K562 (cell line): ENCODE data around the gene TNNT3. TPM values are rescaled to one million over a fixed set of nuclear protein-coding genes. Genes with fewer than 3 reads are reported as not detected.

Experiments
- ATAC-seq: fragments of 200-7000 bp; cut with Tn5 transposase; 3 replicates; pipeline ENCODE4 v1.9.1; 2020; ENCODE audit warnings: moderate library complexity
- BruUV-seq: library from RNA; stranded (reverse); fragments of 400-500 nt; replicated peaks from 2 replicates; lab custom pipeline; 2021; lab: Mats Ljungman, UMichigan
- CTCF ChIA-PET: fragments of 300-600 bp; formaldehyde crosslinking; extraction: SDS; loops from one replicate; lab custom pipeline; 2021; ENCODE audit warnings: low intra/inter-chr PET ratio; lab: Yijun Ruan, JAX
- POLR2A ChIA-PET: fragments of 300-600, 350-650 bp; sonication (Branson Sonifier 250); formaldehyde crosslinking; extraction: SDS; loops from one replicate; lab custom pipeline; 2021; ENCODE audit warnings: antibody characterized with exemption, inconsistent platforms; lab: Yijun Ruan, JAX
- DNase-seq, 4 experiments: peaks; one replicate each; pipeline versions ENCODE4 v3.0.0 to v3.0.0-alpha.2; 2011 to 2018; ENCODE audit warnings: low spot score in 3 of 4, mixed read lengths in 3 of 4; ENCODE audit errors: extremely low read depth in 1 of 4
- FAIRE-seq: peaks from 2 replicates; lab custom pipeline; 2011; peaks lifted over from hg19 to GRCh38; lab: Jason Lieb, UNC
- H2AFZ ChIP-seq: 2 replicates; pipeline ENCODE4 v1.6.0; 2011; ENCODE audit warnings: low read depth, low read length, control low read depth, inconsistent platforms
- H3K27ac ChIP-seq: fragments of 200-600 bp; 3 replicates; pipeline ENCODE4 v1.8.0; 2011; ENCODE audit warnings: low read depth, mild to moderate bottlenecking, control low read depth, inconsistent platforms, low read length, moderate library complexity, mixed read lengths; ENCODE audit errors: extremely low read depth
- H3K27me3 ChIP-seq, 2 experiments: fragments of 300-600 bp in 1 of 2; 2 replicates in 1 of 2; 3 replicates in 1 of 2; pipeline versions ENCODE4 v1.6.0 to v1.8.0; 2011; ENCODE audit warnings: inconsistent platforms in 2 of 2, low read length in 2 of 2, mild to moderate bottlenecking in 1 of 2, mixed read lengths in 1 of 2, moderate library complexity in 1 of 2; ENCODE audit not compliant: control insufficient read depth in 2 of 2, insufficient read depth in 2 of 2
- H3K36me3 ChIP-seq: fragments of 300-600 bp; 3 replicates; pipeline ENCODE4 v1.8.0; 2011; ENCODE audit warnings: mild to moderate bottlenecking, low read length, inconsistent platforms; ENCODE audit not compliant: control insufficient read depth, insufficient read depth
- H3K4me1 ChIP-seq, 2 experiments: fragments of 200-600 bp in 1 of 2; replicated peaks in 1 of 2; 2 replicates in 1 of 2; 3 replicates in 1 of 2; pipeline versions ENCODE4 v1.5.1 to v1.8.0; 2011; ENCODE audit warnings: inconsistent platforms in 2 of 2, low read length in 2 of 2, mild to moderate bottlenecking in 1 of 2, mixed read lengths in 1 of 2, moderate library complexity in 1 of 2; ENCODE audit not compliant: control insufficient read depth in 2 of 2, insufficient read depth in 2 of 2
- H3K4me2 ChIP-seq: 2 replicates; pipeline ENCODE4 v1.6.1; 2011; ENCODE audit warnings: low read length, control low read depth, inconsistent platforms, mixed read lengths; ENCODE audit not compliant: insufficient read depth
- H3K4me3 ChIP-seq: fragments of 200-600 bp; sonication (generic), shearing (Covaris generic); 2 replicates; pipeline ENCODE4 v1.5.1; 2016; ENCODE audit warnings: control low read depth, inconsistent platforms
- H3K79me2 ChIP-seq: fragments of 200-600 bp; 3 replicates; pipeline ENCODE4 v1.8.0; 2011; ENCODE audit warnings: low read length, inconsistent platforms; ENCODE audit not compliant: control insufficient read depth, insufficient read depth
- H3K9ac ChIP-seq, 2 experiments: 2 replicates each; pipeline versions ENCODE4 v1.6.0 to v1.6.1; 2011; ENCODE audit warnings: low read depth in 2 of 2, low read length in 2 of 2, control low read depth in 1 of 2, inconsistent platforms in 1 of 2, mild to moderate bottlenecking in 1 of 2, mixed read lengths in 1 of 2; ENCODE audit not compliant: insufficient read depth in 1 of 2
- H3K9me1 ChIP-seq: one replicate; pipeline ENCODE4 v1.6.0; 2011; ENCODE audit warnings: inconsistent platforms, mild to moderate bottlenecking, low read length, moderate library complexity; ENCODE audit not compliant: control insufficient read depth, insufficient read depth
- H3K9me3 ChIP-seq: replicated peaks from 2 replicates; pipeline ENCODE4 v1.5.1; 2011; ENCODE audit warnings: low read depth, low read length, inconsistent platforms; ENCODE audit not compliant: control insufficient read depth, insufficient read depth
- H4K20me1 ChIP-seq: replicated peaks from 2 replicates; pipeline ENCODE4 v1.6.1; 2011; ENCODE audit warnings: low read length, inconsistent platforms, mixed read lengths; ENCODE audit not compliant: control insufficient read depth, insufficient read depth
- MAFG ChIP-seq: fragments of 450-650 bp; conservative IDR thresholded peaks from 2 replicates; pipeline ENCODE4 v1.6.1; 2016; ENCODE audit warnings: missing genetic modification characterization, missing compliant biosample characterization
- NFYB ChIP-seq: IDR thresholded peaks from 2 replicates; pipeline ENCODE4 v1.6.1; 2011; ENCODE audit warnings: mild to moderate bottlenecking, moderate library complexity; ENCODE audit not compliant: insufficient read length; ENCODE audit errors: extremely low read depth
- SIN3A ChIP-seq, 2 experiments: fragments of 150-350 bp in 1 of 2; IDR thresholded peaks; 2 replicates each; pipeline ENCODE4 v1.6.1; 2011 to 2016; ENCODE audit warnings: borderline replicate concordance in 2 of 2, low read depth in 2 of 2, low read length in 2 of 2, mild to moderate bottlenecking in 2 of 2, moderate library complexity in 2 of 2; ENCODE audit not compliant: control insufficient read depth in 1 of 2
- ZNF232 ChIP-seq: sonication (generic); formaldehyde crosslinking; IDR thresholded peaks from 2 replicates; pipeline ENCODE4 v1.8.0; 2022; ENCODE audit warnings: mild to moderate bottlenecking, missing genetic modification reagents
- WGBS: fragments of 100-300 bp; shearing (Covaris generic); methylation state at CpG from one replicate; pipeline ENCODE4 v1.1.6; 2016; ENCODE audit warnings: low coverage, mixed read lengths; ENCODE audit not compliant: insufficient coverage; ENCODE audit errors: missing lambda C conversion rate; 5-methylcytosine and 5-hydroxymethylcytosine counted together
- in situ Hi-C: fragments of 300-500 bp; cut with MboI; formaldehyde crosslinking; loops from 4 replicates; pipeline ENCODE4 v1.15.0; 2018; ENCODE audit warnings: inconsistent platforms, mixed read lengths
- intact Hi-C: fragments of 100-400 bp; cut with micrococcal nuclease; formaldehyde crosslinking; loops from 2 replicates; pipeline ENCODE4 v1.14.2; 2022
- polyA plus RNA-seq, 8 experiments: library from polyadenylated mRNA; depleted of rRNA in 4 of 8; stranded (reverse) in 5 of 8; unstranded in 3 of 8; fragments of >200 nt; fragmentation: Nextera tagmentation in 2 of 8; fragmentation: Illumina TruSeq in 1 of 8; extraction: Ambion mirVana in 2 of 8; extraction: Trizol in 1 of 8; gene quantifications; 2 replicates each; pipeline versions ENCODE4 v1.2.1 to v1.2.3, GENCODE V29; 2011 to 2014; ENCODE audit warnings: inconsistent platforms in 1 of 8, missing spikeins in 1 of 8
- total RNA-seq, 7 experiments: library from RNA; depleted of rRNA in 6 of 7; stranded (reverse); fragments of >200 nt in 6 of 7; fragmentation: Illumina TruSeq in 2 of 7; extraction: Trizol in 2 of 7; gene quantifications; 2 replicates each; pipeline versions ENCODE4 v1.2.1 to v1.2.3, GENCODE V29; 2011 to 2021; ENCODE audit warnings: low replicate concordance in 1 of 7
- TF ChIP-seq, protein P1 (sequence below): fragments of 250-450 bp; sonication (Bioruptor Pico); IDR thresholded peaks from 2 replicates; pipeline ENCODE4 v1.4.0; 2020; ENCODE audit warnings: borderline replicate concordance

Gene TNNT3
- total and polyA plus RNA-seq, 9 of the 15 experiments (the other 6 are each of a cell fraction or from before 2014, with no cell fraction given) = 0.10 TPM; not detected in 8

DNA sequence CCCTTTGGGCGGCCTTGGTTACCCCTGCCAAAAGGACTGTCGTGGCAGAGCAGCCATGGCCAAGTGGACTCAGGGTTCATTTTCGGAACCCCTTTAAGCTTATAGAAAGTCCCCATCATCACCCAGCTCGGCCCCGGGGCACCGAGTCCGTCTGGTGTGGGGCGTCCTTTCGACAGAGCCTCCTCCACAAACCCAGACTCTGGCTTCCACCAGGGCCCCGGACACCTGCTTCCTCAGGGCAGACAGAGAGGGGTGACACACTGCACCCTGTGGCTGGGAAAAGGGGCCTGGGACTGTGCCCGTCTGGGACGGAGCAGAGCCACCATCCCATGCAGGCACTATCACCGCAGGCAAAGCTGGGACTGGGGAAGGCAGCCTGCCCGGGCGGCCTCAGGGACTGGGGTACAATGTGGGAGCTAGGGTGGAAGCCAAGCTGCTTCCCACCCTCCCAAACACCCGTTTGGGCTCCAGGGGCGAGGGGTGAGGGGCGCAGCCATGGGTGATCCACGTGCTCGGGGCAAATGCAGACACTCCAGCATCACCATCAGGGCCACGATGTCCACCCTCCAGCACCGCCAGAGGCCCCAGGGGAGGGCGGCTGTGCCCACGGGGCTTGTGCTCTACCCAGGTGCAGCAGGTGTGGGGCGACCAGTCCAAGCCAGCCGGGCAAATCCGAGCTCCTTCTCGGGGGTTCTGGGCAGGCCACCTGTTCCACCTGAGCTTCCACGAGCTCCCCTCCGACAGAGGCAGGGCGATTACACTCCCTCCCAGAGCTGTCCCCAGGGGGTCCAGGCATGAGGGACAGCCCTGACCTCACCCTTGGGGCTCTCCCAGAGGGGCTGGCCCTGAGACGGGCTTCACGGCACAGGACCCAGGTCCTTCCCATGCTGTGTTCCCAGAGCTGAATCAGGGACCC lies 15.9 kb downstream of the TNNT3 start (continued):
- TF ChIP-seq NFYB (no peak), ZNF232 (no peak), MAFG (tag) (no peak)

DNA sequence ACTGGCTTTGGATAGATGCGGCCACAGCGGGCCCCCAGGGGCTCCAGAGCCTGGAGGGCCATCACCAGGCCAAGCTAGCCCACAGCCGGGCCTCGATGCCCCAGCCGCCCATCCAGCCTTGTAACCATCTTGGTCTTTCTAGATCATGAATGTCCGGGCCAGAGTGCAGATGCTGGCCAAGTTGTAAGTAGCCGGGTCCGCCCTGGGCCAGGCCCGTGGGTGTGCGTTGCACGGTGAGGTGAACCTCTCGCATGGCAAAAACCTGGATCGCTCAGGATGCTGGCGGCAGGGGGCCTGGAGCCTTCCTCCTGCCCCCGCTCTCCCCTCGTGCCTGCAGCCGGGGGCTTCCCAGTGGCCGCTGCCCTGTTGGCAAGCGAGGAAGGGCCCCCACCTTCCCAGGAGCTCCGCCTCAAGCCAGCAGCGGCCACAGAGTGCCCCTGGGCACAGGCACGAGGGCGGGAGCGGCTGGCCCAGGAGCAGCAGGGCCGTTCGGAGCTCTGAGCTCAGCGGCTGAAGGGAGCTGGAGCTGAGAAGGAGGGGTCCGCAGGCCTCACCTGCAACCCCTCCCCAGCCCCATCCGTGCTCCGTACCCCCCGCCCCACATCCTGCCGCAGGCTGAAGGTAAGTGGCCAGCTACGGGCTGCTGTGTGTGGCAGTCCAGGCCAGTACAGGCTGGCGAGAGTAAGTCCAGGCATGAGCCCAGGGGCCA lies 16.7 kb downstream of the TNNT3 start:
- no TSS peak for BruUV-seq
- no peak overlapping the region for H2AFZ ChIP-seq
- TF ChIP-seq, protein P1, sequence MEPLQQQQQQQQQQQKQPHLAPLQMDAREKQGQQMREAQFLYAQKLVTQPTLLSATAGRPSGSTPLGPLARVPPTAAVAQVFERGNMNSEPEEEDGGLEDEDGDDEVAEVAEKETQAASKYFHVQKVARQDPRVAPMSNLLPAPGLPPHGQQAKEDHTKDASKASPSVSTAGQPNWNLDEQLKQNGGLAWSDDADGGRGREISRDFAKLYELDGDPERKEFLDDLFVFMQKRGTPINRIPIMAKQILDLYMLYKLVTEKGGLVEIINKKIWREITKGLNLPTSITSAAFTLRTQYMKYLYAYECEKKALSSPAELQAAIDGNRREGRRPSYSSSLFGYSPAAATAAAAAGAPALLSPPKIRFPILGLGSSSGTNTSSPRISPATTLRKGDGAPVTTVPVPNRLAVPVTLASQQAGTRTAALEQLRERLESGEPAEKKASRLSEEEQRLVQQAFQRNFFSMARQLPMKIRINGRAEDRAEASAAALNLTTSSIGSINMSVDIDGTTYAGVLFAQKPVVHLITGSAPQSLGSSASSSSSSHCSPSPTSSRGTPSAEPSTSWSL (CRISPR knock-in tag) = no peak
- no peak for TF ChIP-seq SIN3A (IDR thresholded peaks at IDR 0.05; ENCODE audit: borderline replicate concordance in 2 of 2, control insufficient read depth in 1 of 2, low read depth in 2 of 2, low read length in 2 of 2)
- 0 out of 2 replicates have a peak, but pooled peaks cover 5% of the 10 kb centered on the region for H4K20me1 ChIP-seq
- no peak overlapping the region for H3K4me2 ChIP-seq
- H3K27me3 ChIP-seq = peaks cover 23 to 74% of the 10 kb centered on the region in 2 experiments; a peak in 4 of 5 replicates
- POLR2A ChIA-PET = interaction anchor here (0.9 to 1.0 kb wide), 2 partner anchors 9 to 27 kb away, joined by 3 read pairs; no protein-coding TSS in a partner anchor
- no peaks in the 10 kb centered on the region for H3K9me1 ChIP-seq
- no peaks in the 10 kb centered on the region for H3K9me3 ChIP-seq
- CTCF ChIA-PET = no interaction called here
- no peaks in the 10 kb centered on the region for H3K79me2 ChIP-seq
- H3K4me3 ChIP-seq = no peak overlapping the region
- H3K4me1 ChIP-seq = peaks cover 0 to 40% of the 10 kb centered on the region in 2 experiments; a peak in 2 of 5 replicates
- intact Hi-C loops = no loop called here
- FAIRE-seq = no peak
- H3K9ac ChIP-seq = no peak overlapping the region
- no peak overlapping the region for H3K27ac ChIP-seq
- H3K36me3 ChIP-seq = no peaks in the 10 kb centered on the region
- ATAC-seq = no peak
- WGBS = 3% methylated on average over 26 of the region's 34 CpGs
- DNase-seq = no peak
- in situ Hi-C loops = no loop called here
